ENCODE results near the gene PLXDC2.

The PLXDC2 gene

DNA sequence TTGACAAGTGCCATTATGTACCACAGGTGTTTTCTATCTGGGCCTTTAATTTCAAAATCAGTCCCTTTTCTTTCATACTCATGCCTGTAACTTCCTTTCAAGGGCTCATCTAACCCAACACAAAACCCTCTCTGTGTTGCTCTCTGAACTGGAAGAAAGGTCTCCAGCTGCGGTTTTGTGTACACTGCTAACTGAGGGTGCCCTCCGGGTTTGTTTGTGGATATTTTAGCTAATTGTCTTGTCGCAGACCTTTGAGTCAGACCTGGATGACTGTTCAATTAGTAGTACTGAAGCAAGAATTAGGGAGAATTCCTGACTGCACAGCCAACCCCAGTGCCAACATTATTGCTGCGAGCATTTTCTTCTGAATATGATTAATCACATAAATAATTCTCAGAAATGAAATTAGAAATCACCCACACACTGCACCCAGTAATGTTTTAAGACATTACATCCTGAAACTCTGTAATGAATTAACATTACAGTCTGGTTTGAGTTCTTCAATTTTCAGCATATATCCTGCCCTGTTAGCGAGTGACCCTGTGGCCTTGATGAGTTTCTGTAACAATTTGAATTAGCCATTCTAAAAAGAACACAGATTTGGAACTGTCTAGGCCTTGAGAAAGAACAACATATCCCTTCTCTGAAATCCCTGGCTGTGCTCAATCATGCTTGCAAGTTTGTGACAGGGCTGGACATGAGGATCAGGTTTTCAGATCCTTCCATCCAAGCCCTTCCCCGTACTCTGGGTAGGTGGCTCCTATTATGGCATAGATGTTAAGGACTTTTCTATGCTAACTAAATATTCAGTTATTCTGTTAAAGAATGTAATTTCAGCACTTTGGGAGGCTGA, 460.1 kb downstream of the PLXDC2 start:
- H3K4me1 Mint-ChIP-seq (ENCODE audit: low read depth): no peaks in the 10 kb centered on the region
- no peak overlapping the region for H3K4me3 Mint-ChIP-seq
- no peak overlapping the region for H3K27ac Mint-ChIP-seq
- DNase-seq (ENCODE audit: low spot score): no peak
- H3K9me3 Mint-ChIP-seq: peaks cover 31% of the 10 kb centered on the region
- H3K36me3 Mint-ChIP-seq (ENCODE audit: low read depth): no peaks in the 10 kb centered on the region
- H3K27me3 Mint-ChIP-seq (ENCODE audit: low read depth): no peaks in the 10 kb centered on the region

DNA sequence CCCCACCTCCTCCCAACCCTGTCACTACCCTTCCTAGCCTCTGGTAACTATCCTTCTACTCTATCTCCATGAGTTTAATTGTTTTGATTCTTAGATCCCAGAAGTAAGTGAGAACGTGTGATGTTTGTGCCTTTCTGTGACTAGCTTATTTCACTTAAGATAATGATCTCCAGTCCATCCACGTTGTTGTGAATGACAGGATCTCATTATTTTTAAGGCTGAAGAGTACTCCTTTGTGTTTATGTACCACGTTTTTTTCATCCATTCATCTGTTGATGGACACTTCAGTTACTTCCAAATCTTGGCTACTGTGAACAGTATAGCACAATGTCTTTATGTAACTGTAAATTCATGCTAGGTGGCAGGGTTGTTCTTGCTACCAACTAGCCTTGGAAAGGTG, 461.6 kb downstream of the PLXDC2 start:
- H3K36me3 Mint-ChIP-seq (ENCODE audit: low read depth): no peaks in the 10 kb centered on the region
- H3K4me1 Mint-ChIP-seq (ENCODE audit: low read depth): no peaks in the 10 kb centered on the region
- H3K9me3 Mint-ChIP-seq: peaks cover 28% of the 10 kb centered on the region
- H3K4me3 Mint-ChIP-seq: no peak overlapping the region
- no peaks in the 10 kb centered on the region for H3K27me3 Mint-ChIP-seq (ENCODE audit: low read depth)
- DNase-seq (ENCODE audit: low spot score): no peak
- no peak overlapping the region for H3K27ac Mint-ChIP-seq

DNA sequence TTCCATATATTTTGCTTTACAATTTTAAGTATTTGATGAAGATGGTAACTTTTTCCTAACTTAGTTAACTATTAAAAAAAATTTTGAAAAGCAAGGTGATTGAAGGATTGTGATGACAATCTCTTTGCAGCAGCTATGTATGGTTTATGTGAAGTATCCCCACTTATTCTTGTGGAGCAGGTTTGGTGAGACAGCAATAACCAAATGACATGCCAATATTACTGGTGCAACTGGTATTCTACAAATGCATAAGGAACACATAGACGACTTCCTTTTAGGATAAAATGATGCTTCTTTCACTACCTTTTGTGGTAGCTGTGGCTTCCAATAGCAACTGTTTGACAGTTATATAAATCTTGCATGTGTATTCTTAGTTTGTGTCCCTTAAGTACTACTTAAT, 465.3 kb downstream of the PLXDC2 start:
- no peak for DNase-seq (ENCODE audit: low spot score)
- H3K27me3 Mint-ChIP-seq (ENCODE audit: low read depth): no peaks in the 10 kb centered on the region
- no peak overlapping the region for H3K27ac Mint-ChIP-seq
- H3K4me3 Mint-ChIP-seq: no peak overlapping the region
- no peaks in the 10 kb centered on the region for H3K36me3 Mint-ChIP-seq (ENCODE audit: low read depth)
- H3K9me3 Mint-ChIP-seq: peaks cover 32% of the 10 kb centered on the region
- H3K4me1 Mint-ChIP-seq (ENCODE audit: low read depth): no peaks in the 10 kb centered on the region

DNA sequence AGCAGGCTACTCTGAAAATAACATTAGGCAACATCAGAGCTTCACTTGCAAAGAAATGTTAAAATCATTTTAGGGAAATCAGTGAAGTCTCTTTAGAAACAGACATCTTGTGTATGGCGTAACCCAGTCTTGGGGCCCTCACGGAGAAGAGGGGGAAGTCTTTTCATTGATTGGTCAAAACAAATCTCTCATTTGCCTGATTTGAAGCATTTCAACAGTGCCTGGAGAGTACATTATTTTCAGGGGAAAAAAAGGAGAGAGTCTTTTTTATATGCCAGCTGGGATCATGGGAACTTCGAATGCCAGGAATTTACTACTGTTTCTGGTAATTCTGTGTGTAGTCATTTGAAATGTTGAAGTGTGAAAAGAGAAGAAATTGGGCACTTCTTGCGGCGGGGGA, 471.4 kb downstream of the PLXDC2 start:
- Mint-ChIP-seq H3K4me3 (no peak overlapping the region), H3K27me3 (ENCODE audit: low read depth) (no peaks in the 10 kb centered on the region), H3K36me3 (ENCODE audit: low read depth) (no peaks in the 10 kb centered on the region), H3K9me3 (peaks cover 30% of the 10 kb centered on the region), H3K4me1 (ENCODE audit: low read depth) (no peaks in the 10 kb centered on the region), H3K27ac (no peak overlapping the region)
- DNase-seq (ENCODE audit: low spot score): no peak

DNA sequence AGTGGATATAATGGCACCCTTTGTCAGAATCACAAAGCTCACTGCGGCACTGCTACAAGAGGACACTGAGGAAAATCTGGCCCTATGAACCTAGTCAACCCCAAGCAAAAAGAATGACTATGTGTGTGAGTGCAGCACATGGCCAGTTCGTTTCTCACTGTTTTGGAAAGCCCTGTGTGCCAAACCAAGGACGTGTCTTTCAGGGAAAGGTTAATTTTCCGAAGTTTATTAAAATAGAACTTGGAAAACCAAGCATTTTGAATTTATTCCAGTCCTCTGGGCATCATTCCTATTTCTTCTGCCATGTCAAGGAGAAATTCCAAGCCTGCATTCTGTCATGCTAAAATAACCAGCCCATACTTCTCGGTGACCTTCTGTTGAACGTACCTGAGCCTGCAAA, 471.8 kb downstream of the PLXDC2 start:
- H3K9me3 Mint-ChIP-seq: peaks cover 29% of the 10 kb centered on the region
- no peaks in the 10 kb centered on the region for H3K36me3 Mint-ChIP-seq (ENCODE audit: low read depth)
- no peaks in the 10 kb centered on the region for H3K27me3 Mint-ChIP-seq (ENCODE audit: low read depth)
- no peaks in the 10 kb centered on the region for H3K4me1 Mint-ChIP-seq (ENCODE audit: low read depth)
- H3K4me3 Mint-ChIP-seq: no peak overlapping the region
- no peak for DNase-seq (ENCODE audit: low spot score)
- no peak overlapping the region for H3K27ac Mint-ChIP-seq

DNA sequence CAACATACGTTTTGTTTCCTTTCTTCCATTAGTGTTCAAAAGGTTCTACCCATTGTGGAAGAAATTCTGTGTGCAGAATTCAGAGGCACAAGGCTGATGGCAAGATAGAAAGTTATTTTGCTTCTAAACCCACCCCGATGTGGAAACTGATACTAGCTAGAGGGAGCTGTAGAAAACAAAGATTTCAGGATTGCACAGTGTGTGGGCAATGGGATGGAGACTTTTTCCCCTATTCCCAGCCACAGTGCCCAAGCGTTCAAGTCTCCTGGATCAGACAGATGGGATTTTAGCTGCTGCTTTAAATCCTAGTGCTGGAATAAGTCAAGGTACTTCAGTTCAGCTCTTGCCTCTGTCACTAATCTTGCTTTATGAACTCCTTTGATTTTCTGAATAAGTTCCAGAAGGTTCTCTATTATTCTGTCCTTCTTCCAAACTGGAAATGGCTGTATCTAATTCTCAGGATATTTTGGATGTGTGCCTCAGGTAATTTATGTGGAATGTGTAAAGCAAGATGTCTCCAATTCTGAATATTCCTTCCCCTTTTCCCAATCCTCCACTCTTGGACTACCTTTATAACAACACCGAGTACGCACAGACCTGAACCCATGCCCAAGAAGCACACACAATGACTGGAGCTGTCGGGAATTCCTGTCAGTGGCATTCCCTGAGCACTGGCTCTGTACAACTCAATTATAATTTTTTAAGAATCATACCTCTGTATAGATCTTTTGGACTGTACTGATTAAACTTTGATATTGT, 473.0 kb downstream of the PLXDC2 start:
- no peaks in the 10 kb centered on the region for H3K27me3 Mint-ChIP-seq (ENCODE audit: low read depth)

DNA sequence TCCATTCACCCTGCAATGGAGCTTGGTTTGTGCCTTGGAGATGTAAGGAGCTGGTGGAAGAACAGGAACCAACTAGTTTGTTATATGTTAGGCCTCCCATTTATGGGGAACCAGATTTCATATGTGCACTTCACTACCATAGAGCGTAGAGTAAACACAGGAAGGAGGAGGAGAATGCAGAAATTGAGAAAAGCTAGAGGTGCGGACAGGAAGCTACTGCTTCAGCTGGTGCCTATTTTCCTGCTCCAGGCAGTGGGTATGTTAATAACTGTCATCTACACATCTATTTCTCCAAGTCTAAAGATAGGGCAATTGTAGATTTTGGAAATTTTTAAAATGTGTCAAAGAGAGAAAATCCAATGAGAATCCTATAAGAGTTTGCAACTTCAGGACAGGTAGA, 482.2 kb downstream of the PLXDC2 start:
- Mint-ChIP-seq H3K36me3 (ENCODE audit: low read depth) (no peaks in the 10 kb centered on the region), H3K27me3 (ENCODE audit: low read depth) (no peaks in the 10 kb centered on the region), H3K4me1 (ENCODE audit: low read depth) (no peaks in the 10 kb centered on the region), H3K9me3 (peaks cover 42% of the 10 kb centered on the region), H3K4me3 (no peak overlapping the region), H3K27ac (no peak overlapping the region)
- no peak for DNase-seq (ENCODE audit: low spot score)

More for the DNA sequence above, 473.0 kb downstream of the PLXDC2 start:
- Mint-ChIP-seq H3K36me3 (ENCODE audit: low read depth) (no peaks in the 10 kb centered on the region), H3K4me3 (no peak overlapping the region), H3K4me1 (ENCODE audit: low read depth) (no peaks in the 10 kb centered on the region), H3K27ac (no peak overlapping the region), H3K9me3 (peaks cover 23% of the 10 kb centered on the region)
- DNase-seq (ENCODE audit: low spot score): no peak

DNA sequence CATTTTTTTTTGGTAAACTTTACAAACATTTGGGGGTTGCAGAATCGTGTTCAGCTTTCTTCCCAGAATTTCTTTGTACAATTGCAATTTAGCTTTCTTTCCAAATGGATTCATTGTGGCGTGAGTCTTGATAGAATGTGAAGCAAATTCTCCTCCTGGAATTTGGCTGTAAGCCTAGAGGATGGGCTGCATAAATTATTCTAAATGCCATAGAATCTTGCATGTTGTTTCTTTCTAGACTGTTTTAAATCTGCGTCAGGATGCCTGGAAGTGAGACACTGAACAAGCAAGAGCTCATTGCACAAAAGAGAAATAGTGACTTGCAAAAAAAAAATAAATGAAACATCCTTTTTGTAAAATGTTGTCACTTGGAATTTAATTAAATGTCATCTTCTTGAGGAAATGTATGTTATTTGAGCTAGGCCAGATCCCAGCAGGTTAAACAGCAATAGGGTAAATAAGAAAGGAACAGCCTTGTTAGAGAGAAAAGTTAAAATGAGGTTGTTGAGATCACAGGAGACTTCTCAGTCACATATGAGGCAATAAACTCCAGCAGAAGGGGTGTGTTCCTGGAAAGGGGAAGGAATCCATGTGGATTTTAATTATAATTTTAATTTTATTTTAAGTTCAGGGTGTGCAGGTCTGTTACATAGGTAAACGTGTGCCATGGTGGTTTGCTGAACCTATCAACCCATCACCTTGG, 483.0 kb downstream of the PLXDC2 start:
- no peak overlapping the region for H3K27ac Mint-ChIP-seq
- DNase-seq (ENCODE audit: low spot score): no peak
- no peaks in the 10 kb centered on the region for H3K36me3 Mint-ChIP-seq (ENCODE audit: low read depth)
- no peak overlapping the region for H3K4me3 Mint-ChIP-seq
- H3K4me1 Mint-ChIP-seq (ENCODE audit: low read depth): no peaks in the 10 kb centered on the region
- H3K27me3 Mint-ChIP-seq (ENCODE audit: low read depth): no peaks in the 10 kb centered on the region
- peaks cover 43% of the 10 kb centered on the region for H3K9me3 Mint-ChIP-seq

DNA sequence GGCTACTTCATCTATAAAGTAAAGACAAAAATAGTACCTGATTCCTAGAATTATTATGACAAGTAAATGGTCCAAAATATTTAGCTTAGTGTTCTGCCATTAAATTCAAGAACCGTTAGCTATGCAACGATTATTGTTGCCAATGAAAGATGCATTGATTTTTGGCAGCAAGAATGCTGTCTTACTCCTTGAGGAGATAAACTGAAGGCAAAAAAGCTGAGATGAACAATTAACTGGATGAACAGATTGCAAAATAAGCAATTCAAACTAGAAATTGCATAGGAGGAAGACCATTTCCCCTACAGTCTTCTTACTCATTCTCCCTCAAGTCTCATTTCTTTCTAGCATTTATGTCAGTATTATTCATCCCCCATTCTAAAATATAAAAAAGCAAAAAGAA, 484.5 kb downstream of the PLXDC2 start:
- Mint-ChIP-seq H3K9me3 (peaks cover 37% of the 10 kb centered on the region), H3K27ac (no peak overlapping the region), H3K36me3 (ENCODE audit: low read depth) (no peaks in the 10 kb centered on the region), H3K4me1 (ENCODE audit: low read depth) (no peaks in the 10 kb centered on the region), H3K27me3 (ENCODE audit: low read depth) (no peaks in the 10 kb centered on the region), H3K4me3 (no peak overlapping the region)
- no peak for DNase-seq (ENCODE audit: low spot score)

DNA sequence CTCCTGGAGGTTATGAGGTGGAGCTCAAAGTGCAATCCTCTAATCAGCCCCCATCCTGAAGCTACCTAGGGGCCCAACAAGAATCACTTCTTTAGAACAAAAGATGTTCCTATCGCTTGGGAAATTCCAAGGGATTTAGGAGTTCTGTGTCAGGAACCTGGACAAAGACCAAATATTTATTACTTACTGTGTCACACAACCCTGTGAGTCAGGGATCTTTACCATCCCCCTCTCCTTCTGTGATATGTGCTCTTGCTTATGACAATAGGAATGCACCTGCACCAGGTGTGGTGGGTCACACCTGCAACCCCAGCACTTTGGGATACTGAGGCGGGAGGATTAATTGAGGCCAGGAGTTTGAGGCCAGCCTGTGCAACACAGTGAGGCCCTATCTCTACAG, 485.8 kb downstream of the PLXDC2 start:
- Mint-ChIP-seq H3K36me3 (ENCODE audit: low read depth) (no peaks in the 10 kb centered on the region), H3K27me3 (ENCODE audit: low read depth) (no peaks in the 10 kb centered on the region), H3K4me3 (no peak overlapping the region), H3K9me3 (peaks cover 37% of the 10 kb centered on the region), H3K27ac (no peak overlapping the region), H3K4me1 (ENCODE audit: low read depth) (no peaks in the 10 kb centered on the region)
- no peak for DNase-seq (ENCODE audit: low spot score)

DNA sequence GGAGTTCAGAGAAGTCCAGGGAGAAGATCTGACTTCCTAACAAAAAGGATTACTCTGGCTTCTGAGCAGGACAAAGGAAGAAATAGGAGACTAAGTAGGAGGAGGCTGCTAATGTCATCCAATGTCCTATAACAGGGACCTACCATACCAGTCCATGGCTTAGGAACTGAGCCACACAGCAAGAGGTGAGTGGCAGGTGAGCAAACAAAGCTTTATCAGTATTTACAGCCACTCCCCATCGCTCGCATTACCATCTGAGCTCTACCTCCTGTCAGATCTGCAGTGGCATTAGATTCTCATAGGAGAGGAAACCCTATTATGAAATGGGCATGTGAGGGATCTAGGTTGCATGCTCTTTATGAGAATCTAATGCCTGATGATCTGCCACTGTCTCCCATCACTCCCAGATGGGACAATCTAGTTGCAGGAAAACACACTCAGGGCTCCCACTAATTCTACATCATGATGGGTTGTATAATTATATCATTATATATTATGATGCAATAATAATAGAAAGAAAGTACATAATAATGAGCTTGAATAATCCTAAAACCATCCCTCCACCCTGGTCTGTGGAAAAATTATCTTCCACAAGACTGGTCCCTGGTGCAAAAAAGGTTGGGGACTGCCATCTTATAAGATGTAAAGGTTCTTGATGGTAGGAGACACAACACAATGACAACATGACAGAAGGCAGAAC, 487.4 kb downstream of the PLXDC2 start:
- Mint-ChIP-seq H3K4me3 (no peak overlapping the region), H3K9me3 (peaks cover 36% of the 10 kb centered on the region), H3K4me1 (ENCODE audit: low read depth) (no peaks in the 10 kb centered on the region), H3K27ac (no peak overlapping the region), H3K36me3 (ENCODE audit: low read depth) (no peaks in the 10 kb centered on the region), H3K27me3 (ENCODE audit: low read depth) (no peaks in the 10 kb centered on the region)
- no peak for DNase-seq (ENCODE audit: low spot score)

DNA sequence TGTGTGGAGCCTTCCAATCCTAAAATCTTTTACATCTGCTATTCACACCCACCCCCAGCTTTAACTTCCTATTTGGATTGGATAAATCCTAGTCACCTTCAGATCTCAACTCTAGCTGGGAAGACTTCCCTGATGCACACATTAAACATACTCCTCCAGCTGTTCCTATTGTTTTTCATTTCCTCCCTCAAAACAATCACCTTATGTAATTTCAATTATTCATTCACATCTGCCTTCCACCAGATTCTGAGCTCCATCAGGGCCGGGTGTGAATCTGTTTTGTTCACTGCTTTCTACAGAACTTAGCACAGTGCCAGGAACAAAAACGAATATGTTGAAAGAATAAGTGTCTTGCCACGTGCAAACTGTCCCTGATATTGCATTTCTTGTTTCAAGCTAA, 497.4 kb downstream of the PLXDC2 start:
- H3K4me1 Mint-ChIP-seq (ENCODE audit: low read depth): no peaks in the 10 kb centered on the region
- no peak for DNase-seq (ENCODE audit: low spot score)
- H3K36me3 Mint-ChIP-seq (ENCODE audit: low read depth): no peaks in the 10 kb centered on the region
- no peak overlapping the region for H3K27ac Mint-ChIP-seq
- H3K4me3 Mint-ChIP-seq: no peak overlapping the region
- H3K27me3 Mint-ChIP-seq (ENCODE audit: low read depth): no peaks in the 10 kb centered on the region
- H3K9me3 Mint-ChIP-seq: peaks cover 44% of the 10 kb centered on the region

DNA sequence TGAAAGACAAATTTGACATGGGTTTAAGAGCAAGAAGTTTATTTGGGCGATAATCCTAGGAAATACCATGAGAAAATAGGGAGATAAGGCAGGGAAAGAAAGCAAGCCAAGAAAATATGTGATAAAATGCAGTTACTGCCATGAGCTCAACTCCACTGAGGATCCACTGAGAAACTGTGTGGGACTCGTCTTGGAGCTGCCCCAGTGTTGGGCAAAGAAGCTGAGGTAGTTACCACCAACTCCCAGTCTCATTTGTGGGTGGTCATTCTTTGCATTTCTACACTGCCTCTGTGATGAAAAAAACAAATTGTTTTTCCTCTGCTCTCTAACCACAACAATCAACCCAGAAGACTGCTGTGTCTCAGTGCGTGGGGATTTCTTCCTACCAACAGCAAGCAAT, 498.2 kb downstream of the PLXDC2 start:
- Mint-ChIP-seq H3K4me3 (no peak overlapping the region), H3K27ac (no peak overlapping the region), H3K27me3 (ENCODE audit: low read depth) (no peaks in the 10 kb centered on the region), H3K4me1 (ENCODE audit: low read depth) (no peaks in the 10 kb centered on the region), H3K9me3 (peaks cover 41% of the 10 kb centered on the region), H3K36me3 (ENCODE audit: low read depth) (no peaks in the 10 kb centered on the region)
- DNase-seq (ENCODE audit: low spot score): no peak

DNA sequence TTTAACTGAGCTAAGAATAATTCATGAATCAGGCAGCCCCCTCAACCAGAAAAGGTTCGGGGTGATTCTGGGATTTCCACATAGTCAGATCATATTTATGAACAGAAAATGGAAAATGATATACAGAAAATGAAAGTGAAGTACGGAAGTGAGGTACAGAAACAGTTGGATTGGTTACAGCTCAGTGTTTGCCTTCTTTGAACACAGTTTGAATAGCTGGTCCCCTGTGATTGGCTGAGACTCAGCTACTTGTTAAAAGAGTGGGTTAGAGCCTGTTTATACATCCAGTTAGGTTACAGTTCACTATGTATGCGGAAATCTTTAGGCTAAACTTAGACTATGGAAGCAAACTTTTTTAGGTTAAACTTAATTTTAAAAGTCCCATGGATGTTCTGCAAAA, 511.7 kb downstream of the PLXDC2 start:
- H3K27me3 Mint-ChIP-seq (ENCODE audit: low read depth): no peaks in the 10 kb centered on the region
- DNase-seq (ENCODE audit: low spot score): no peak
- no peak overlapping the region for H3K4me3 Mint-ChIP-seq
- peaks cover 29% of the 10 kb centered on the region for H3K9me3 Mint-ChIP-seq
- no peak overlapping the region for H3K27ac Mint-ChIP-seq
- no peaks in the 10 kb centered on the region for H3K4me1 Mint-ChIP-seq (ENCODE audit: low read depth)
- no peaks in the 10 kb centered on the region for H3K36me3 Mint-ChIP-seq (ENCODE audit: low read depth)

Data from T-helper 2 cell treated with Interferon-gamma antibody and Interleukin-4, amounts not matched to agents 5 μg/mL and 100 μg/mL, for 36 hours (primary cell).